HG02759 (cell line): ENCODE results near the gene LARP6.
"Not testable (repeated sequence)": the region's sequence is repeated elsewhere in the genome, so short reads cannot be mapped to it uniquely, and the experiment has no call there.

Source experiments
- ATAC-seq: cut with Tn5 transposase; IDR thresholded peaks from one replicate; pipeline ENCODE4 v1.9.1; 2021; ENCODE audit warnings: mild to moderate bottlenecking, moderate library complexity; ENCODE audit not compliant: unreplicated experiment

LARP6 gene

DNA sequence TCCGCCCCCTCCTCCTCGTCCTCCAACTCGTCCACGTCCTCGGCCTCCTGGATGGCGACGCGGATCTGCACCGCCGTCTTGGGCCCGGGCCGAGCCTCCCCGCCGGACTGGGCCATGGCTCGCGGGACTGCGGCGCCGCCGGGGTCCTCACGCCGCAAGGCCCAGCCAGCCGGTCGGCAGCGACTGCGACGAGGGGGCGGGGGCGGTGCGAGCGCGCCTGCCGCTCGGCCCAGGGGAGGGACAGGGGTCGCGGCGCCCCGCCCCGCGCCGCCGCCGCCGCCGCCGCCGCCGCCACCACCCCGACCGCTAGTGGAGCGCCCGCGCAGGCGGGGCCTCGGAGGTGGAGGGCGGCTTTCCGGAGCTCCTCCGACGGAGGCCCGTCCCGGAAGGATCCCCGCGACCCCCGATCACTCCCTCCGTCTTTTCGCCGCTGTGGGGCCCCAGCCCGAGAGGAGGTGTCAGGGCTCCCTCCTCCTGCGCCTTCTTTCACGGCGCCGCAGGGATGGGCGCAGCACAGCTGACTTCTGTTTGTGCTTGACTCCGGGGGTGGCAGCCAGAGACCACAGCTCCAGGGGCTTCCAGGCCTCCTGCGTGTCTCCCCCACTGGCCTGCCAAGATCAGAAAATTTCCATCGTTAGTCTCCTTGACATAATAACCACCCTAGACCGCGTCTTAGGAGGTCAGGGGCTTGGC is at the start of gene LARP6:
Gene LARP6, minus strand, starts transcription at position 185 of the 693 bp plus-strand sequence. Its CDS starts 69 bp downstream, at position 116.
- ATAC-seq, result no peak

DNA sequence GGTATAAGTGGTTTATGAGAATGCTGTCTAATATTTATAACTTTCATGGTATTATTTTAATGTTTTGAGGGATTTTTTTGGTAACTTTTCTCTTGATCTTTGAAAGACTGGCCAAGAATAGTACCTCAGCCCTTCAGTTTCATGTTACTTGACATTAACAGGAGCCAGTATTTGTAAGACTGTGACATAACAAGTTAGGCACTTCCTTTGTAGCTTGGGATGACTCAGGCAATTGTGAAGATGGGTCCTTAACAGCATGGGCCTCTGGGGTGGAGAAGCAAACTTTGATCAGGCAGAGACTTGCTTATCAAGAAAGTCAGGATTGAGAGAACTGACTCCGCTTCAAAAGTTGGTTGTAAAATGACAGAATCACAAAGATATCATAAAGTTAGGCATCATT is 48.1 kb upstream of the LARP6 start:
- no peak for ATAC-seq

DNA sequence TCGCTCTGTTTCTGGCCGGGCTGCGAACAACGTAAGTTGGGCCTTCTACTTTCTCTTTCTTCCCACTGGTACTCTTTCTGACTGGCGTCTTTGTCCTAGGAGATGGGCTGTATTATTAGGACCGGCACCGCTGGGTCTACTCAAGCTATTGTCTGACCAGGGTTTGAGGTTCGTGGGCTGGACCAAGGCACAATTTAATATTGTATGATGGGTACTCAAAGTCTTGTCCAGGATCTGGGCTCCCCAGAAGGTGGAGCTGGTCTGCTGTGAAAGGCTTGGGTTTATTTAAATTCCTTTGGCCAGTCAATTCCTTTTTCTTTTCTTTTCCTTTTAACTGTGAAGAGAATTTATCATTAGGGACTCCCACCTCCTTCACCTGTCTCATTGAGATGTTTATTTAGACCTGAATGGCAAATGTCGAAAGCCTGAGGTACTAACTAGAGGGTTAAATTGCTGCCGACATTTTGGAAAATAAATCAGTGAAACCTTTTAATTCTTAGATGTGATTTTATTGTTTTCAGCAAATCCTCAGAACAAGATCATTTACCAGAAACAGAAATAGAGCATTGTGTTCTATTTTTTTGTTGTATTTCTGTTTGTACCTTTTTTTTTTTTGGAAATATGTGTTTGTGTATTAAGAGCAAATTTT is 39.1 kb upstream of the LARP6 start:
- ATAC-seq, result peak; percentile 20

DNA sequence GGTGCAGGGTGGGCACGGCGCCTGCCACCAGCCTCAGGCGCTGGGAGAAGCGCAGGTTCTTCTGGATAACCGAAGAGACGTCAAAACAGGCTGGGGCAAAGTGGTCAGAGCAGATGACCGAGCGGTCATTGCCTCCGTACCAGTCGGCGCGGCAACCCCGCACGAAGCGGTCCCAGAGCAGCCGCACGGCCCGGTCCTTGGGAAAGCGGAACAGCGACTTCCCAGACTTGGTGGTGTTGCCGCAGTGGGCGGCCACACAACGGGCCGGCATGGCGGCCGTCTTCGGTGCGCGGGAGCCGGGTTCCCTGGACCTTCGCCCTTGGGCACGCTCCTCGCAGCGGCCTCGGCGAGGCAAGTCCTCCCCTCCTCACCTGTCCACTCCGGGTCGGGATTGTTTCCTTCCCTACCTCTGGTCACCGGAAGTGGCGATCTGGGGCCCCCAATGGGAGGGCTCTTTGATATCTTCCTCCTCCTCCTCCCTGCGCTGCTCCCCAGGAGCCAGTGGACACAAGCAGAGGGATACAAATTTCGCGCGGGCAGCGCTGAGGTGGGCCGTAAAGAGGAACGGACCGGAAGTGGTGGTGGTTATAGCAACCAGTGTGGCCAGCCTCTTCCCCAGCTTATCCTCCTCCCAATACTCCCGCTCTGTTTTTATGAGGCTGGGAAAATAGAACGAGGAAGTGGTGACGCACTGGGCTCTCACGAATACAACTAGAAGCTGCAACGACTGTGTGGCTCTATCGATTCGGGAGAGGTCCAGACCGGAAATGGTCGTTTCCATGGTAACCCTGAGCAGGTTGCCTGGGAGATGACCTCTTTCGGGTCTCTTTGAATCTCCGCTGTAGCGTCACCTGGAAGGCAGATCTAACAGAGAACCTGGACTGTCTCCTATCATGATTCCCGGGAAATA is 38.3 kb upstream of the LARP6 start, which contains the start of the genes LRRC49 and THAP10:
Gene LRRC49, plus strand, starts transcription at position 825 of the 910 bp plus-strand sequence. Its CDS starts 69 bp downstream, at position 894.
Gene THAP10, minus strand, starts transcription at position 432 of the 910 bp plus-strand sequence. Its CDS starts 161 bp downstream, at position 271.
- peak; percentile 85 for ATAC-seq

DNA sequence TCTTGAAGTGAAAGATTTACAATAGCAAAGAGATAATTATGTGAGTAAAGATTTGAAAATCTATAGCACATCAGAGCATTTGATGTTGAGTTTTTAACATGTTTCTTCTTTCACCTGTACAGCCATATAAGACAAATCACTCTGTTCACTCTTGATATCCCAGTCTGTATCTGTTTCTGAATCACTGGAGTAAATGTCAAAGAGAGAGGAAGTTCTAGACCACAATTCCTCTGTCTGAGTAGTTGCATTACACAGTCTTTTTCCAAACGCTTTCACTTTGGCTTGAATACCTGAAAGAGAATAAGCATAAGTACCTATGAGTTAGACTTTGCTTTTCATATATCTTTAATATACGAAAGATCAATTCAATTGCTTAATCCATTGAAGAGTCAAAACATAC is 28.4 kb upstream of the LARP6 start:
- ATAC-seq, result no peak

DNA sequence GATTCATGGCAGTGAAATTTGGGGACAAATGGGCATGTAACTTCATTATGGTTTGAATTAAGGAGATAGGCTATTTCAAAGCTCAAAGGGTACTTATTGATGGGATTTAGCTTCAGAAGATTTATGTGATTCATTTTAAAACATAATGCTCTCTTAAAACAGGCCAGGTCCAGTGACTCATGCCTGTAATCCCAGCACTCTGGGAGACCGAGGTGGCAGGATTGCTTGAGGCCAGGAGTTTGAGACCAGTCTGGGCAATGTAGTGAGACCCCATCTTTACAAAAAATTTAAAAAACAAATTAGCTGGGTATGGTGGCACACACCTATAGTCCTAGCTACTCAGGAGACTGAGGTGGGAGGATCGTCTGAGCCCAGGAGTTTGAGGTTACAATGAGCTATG is 26.8 kb upstream of the LARP6 start:
- no peak for ATAC-seq

DNA sequence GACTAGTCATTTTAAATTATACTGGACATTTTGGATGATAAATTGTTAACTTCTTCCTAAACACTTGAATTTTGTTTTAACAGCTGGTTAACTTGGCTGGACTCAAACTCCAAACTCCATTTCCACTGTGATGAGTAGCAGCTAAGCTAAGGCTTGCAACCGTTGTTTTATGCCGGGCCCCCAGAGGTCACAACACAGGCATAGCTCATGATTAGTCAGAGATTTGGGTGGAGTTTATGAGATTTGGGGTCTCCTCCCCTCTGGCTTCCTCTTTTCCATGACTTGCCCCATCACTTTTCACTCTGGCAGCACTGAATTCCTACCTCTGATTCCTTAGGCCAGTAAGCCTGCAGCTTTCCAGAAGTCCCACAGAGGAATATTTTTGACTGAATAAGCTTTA is 25.4 kb upstream of the LARP6 start:
- ATAC-seq, result no peak

DNA sequence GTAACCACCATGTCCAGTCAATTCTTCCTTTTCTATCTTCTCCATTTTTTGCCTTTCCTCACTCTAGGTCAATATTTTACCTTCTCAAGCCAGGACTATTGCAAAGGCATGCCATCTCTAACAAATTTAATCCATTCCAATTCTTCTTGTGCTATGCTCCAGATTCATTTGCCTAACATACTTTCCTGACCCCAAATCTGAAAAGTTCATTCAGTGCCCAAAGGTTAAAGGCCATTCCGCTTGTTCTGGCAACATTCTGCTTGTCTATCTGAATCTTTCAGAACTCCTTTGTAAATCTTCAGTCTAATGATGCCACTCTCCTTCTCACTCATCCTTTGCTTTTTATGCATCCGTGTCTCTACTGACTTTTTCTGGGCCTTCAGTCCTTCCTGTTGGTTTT is 22.7 kb upstream of the LARP6 start:
- ATAC-seq, result no peak

DNA sequence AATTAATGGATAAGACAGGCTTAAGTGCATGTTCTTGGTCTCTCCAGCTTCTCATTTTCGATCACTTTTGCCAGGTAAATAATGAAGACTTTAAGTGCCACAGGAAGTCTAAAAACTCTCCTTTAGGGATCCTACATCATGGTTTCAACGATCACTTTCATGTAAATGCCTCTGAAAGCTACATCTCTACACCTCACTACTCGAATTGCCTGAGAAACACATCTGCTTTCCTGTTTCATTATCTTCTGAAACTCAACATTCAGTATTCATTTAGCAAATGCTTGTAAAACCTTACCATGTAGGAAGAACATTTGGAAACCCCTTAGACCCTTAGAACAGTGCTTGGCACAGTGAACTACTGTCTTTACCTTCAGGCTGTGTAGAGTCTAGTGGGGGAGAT is 22.1 kb upstream of the LARP6 start:
- no peak for ATAC-seq

DNA sequence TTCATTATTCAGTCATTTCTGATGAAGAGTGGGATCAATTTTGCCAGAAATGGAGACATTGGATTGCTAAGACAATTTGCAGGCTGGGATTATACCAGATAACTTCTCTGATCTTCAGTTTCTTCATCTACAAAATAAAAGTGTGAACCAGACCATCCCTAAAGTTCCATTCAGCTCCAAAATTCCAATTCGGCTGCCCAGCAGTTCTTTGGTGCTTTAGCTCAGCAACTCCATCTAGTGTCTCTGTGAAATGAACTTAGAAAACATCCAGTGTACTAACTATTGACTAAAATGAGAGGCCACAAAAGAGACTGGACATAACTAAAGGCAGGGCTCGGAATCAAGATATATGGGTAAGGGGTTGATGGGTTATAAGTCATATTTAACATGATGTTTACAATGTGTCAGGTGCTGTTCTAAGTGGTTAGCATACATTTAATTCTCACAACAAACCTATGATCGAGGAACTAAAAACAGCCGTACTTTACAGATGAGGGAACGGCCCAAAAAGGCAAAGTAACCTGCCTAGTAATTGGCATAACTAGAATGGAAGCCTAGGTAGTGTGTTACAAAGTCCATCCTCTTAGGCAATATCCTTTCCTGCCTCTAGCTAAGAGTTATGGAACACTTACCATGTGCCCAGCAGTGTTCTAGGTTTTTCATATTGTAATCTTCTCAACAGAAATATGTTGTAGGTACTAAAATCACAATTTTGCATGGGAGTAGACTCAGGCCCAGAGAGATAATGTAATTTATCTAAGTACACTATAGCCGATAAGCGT is 21.2 kb upstream of the LARP6 start:
- ATAC-seq, result no peak

DNA sequence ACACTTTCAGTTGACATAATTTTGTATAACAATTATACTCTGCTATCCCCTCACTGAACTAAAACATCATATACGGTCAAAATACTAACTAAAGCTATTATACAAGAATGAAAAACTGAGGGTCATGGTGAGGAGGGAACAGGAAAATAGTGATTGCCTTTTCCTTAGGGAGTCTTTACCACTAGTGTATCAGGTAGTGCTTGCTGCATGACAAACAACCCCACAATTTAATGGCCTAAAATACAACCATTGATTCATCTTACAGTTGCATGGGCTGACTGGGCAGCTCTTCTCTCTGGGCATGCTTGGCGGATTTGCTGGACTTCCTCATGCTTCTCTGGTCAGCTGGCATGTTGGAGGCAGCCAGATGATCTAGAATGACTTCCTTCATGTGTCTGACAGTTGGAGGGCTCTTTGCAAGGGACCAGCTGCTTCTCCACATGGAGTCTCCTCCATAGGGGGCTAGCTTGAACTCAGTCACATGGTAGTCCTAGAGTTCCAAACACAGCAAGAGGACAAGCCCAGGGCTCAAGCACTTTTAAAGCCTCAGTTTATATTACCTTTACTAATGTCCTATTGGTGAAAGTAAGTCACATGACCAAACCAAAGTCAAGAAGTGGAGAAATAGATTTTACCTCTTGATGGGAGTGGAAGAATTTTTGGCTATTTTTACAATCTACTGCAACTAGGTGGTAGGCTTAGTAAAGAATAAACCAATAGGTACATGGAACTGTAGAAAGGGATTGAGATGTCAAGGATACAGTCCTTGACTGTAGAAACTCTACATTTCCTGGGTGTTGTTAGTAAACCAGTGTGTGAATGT is 19.5 kb upstream of the LARP6 start:
- no peak for ATAC-seq

DNA sequence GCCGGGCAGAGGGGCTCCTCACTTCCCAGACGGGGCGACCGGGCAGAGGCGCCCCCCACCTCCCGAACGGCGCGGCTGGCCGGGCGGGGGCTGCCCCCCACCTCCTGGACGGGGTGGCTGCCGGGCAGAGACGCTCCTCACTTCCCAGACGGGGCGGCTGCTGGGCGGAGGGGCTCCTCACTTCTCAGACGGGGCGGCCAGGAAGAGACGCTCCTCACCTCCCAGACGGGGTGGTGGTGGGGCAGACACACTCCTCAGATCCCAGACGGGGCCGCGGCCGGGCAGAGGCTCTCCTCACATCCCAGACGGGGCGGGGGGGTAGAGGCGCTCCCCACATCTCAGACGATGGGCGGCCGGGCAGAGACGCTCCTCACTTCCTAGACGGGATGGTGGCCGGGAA is 17.5 kb upstream of the LARP6 start:
- not testable (repeated sequence) for ATAC-seq

DNA sequence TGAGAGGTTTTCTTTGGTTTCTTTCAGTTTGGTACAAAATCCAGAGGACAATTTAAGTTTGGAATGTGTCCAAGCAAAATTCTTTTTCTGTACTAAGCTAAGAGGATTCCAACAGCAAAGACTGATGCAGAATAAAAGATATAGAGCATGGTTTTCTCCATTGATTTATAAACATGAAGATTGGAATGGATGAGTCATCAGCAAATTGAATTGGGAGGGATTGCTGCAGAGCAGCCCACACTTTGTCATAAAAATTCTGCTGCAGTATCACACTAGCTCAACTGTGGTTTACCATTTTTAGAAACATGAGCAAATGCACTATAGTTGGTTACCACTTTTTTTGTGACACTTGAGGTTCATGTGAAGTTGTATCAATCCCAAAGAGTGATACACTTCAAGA is 16.1 kb upstream of the LARP6 start:
- no peak for ATAC-seq

DNA sequence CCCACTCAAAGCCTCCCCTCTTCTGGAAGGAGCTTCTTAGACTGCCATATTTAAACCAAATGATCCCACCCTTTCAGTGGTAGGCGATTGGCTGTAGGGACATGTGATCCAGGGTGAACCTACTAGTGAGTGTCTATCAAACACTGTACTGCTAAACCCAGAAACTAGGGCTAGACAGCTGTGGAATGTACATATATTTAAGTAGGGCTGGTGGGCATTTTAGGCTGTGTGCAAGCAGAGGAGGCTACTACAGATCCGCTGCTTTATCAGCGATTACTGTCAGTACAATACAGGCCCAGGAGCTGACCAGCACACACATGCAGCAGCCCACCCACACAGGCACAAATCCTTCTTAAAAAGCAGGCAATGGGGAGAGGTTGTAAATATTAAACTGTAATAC is 15.4 kb upstream of the LARP6 start:
- no peak for ATAC-seq

DNA sequence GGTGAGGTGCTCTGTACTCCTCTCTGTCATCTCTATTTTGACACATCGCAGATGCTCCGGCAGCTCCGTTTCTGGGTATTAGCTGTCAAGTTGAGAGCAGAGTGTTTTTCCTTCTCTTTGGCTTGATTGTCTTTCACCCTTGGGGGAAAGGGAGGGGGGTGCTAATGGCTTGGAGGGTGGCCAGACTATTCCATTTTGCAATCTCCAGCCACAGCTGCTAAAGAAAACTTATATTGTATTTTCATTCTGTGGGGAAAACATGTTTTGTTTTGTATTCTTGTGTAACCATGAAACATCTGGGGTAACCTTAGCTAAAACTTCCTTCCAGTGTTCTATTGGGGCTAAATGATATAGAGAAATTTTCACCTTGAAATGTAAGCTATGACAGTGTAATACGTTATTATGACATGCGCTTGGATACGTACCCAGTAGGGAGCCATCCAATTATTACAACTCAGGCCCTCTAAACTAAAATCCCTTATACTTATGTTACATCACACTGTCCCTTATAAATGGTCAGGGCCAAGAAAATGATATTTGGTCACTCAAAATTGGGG is 14.0 kb upstream of the LARP6 start:
- ATAC-seq, result no peak

DNA sequence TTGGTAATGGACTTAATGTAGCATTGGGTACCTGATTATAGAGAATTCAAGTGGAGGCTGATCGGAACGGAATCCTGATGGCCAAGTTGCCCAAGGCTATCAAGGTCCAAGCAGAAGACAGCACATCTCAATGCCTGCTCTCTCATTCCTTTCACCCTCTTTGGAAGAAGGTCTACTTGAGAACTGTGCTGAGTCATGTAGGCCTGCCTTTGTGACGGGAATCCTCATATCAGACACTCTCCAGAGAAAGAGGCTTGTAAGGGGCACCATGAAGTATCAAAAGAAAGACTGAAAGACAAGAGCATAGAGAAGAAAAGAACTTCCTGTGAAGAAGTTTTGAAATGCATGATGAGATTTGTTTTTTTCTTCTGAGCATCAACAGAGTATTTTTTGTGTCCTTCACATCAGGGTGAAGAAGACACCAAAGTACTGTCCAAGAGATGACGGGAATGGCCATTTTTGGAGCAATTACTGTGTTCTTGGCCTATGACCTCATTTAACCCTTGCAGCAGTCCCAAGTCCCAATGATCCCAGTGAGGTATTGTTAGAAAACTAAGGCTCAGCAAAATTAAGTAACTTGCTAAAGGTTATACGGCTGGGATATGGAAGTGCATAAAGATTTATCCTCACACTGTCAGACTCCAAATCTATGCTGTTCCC is 13.2 kb upstream of the LARP6 start:
- ATAC-seq, result no peak

DNA sequence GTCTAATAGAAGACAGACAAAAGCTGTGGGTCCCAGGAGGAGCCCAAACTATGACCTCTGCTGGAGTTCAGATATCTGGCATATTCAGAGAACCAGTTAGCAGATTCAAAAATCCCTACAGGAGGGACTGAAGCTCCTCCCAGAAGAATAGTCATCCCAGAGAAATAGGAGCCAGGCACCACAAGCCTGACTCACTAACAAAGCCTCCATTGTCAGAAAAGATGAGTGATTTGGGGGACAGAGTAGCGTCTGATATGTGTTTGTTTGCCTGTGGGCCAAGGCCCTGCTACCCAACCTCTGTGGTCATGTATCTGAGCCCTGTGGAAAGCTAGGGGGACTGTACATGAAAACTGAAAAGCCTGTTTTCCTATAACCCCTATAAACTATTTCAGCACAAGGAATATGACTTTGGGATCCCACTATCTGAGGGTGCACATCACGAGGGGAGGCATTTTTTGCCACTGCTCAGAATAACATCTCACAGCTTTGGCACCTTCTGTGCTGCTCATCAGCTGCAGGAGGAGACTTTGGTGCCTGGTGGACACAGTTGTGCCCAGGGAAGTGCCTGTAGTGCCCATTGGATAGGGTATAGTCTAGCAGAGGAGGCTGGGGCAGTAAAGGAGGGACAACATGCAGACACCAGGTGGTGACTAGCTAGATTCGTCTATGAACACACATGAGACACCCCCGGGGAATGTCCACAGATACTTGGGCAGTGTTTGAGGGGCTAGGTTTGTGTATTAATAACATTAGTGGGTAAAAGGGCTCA is 9.7 kb upstream of the LARP6 start:
- ATAC-seq, result no peak

DNA sequence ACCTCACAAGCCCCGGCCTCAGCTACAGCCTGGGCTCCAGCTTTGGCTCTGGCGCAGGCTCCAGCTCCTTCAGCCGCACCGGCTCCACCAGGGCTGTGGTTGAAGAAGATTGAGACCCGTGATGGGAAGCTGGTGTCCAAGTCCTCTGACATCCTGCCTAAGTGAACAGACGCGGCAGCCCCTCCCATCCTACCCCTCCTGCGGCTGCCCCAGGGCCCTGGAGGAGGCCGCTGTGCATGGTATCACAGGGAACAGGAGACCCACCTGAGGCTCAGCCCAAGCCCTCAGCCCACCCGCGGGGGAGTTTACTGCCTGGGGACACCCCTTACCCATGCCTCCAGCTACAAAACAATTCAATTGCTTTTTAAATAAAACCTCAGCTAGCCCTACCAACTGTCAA is 6.0 kb upstream of the LARP6 start:
- no peak for ATAC-seq
